Effector CD4-positive, alpha-beta T cell (primary cell): Measurements from ENCODE around the gene HECTD2.
"Not testable (repeated sequence)": the region's sequence is repeated elsewhere in the genome, so short reads cannot be mapped to it uniquely, and the experiment has no call there.

Experiments used
- DNase-seq: peaks from one replicate; pipeline ENCODE4 v3.0.0-alpha.2; 2020

HECTD2 gene

GRCh38 chr10:91545384-91545783 is 135.2 kb downstream of the HECTD2 start:
- no peak for DNase-seq

- DNase-seq: no peak
Measured at GRCh38 chr10:91545838-91546237, 135.7 kb downstream of the HECTD2 start.

GRCh38 chr10:91549262-91549661 is 139.1 kb downstream of the HECTD2 start:
- DNase-seq: no peak

- DNase-seq: no peak
Measured at GRCh38 chr10:91550021-91550420, 139.9 kb downstream of the HECTD2 start.

- no peak for DNase-seq
Measured at GRCh38 chr10:91551856-91552255, 141.7 kb downstream of the HECTD2 start.

GRCh38 chr10:91552274-91553095 is 142.3 kb downstream of the HECTD2 start:
- DNase-seq: no peak

- no peak for DNase-seq
Measured at GRCh38 chr10:91555455-91555854, 145.3 kb downstream of the HECTD2 start.

GRCh38 chr10:91556691-91557566 is 146.8 kb downstream of the HECTD2 start:
- DNase-seq: no peak

GRCh38 chr10:91557651-91558111 is 147.5 kb downstream of the HECTD2 start:
- DNase-seq: no peak

GRCh38 chr10:91558473-91558872 is 148.3 kb downstream of the HECTD2 start:
- DNase-seq: no peak

GRCh38 chr10:91559169-91559568 is 149.0 kb downstream of the HECTD2 start:
- DNase-seq: no peak

GRCh38 chr10:91559750-91560149 is 149.6 kb downstream of the HECTD2 start:
- DNase-seq: no peak

- DNase-seq: not testable (repeated sequence)
Measured at GRCh38 chr10:91560827-91561226, 150.7 kb downstream of the HECTD2 start.

GRCh38 chr10:91562839-91563581 is 152.9 kb downstream of the HECTD2 start:
- no peak for DNase-seq

GRCh38 chr10:91564026-91564425 is 153.9 kb downstream of the HECTD2 start:
- no peak for DNase-seq
